Astrocyte (in vitro differentiated cells and primary cell): ENCODE data around the gene TGFB2. TPM values are rescaled to one million over a fixed set of nuclear protein-coding genes. Genes with fewer than 3 reads are reported as not detected.

Experiments used
- DNase-seq: peaks from one replicate; pipeline ENCODE4 v3.0.0-alpha.2; 2010; ENCODE audit warnings: low read depth
- FAIRE-seq: peaks from 2 replicates; lab custom pipeline; 2011; peaks lifted over from hg19 to GRCh38; lab: Jason Lieb, UNC
- H2AFZ ChIP-seq: 2 replicates; pipeline ENCODE4 v1.6.0; 2012; ENCODE audit warnings: low read depth, low read length, inconsistent platforms
- H3K27ac ChIP-seq: 2 replicates; pipeline ENCODE4 v1.5.1; 2011; ENCODE audit warnings: low read depth, low read length, inconsistent platforms
- H3K27me3 ChIP-seq: 2 replicates; pipeline ENCODE4 v1.6.0; 2011; ENCODE audit warnings: low read length, inconsistent platforms; ENCODE audit not compliant: insufficient read depth
- H3K36me3 ChIP-seq: 2 replicates; pipeline ENCODE4 v1.5.1; 2011; ENCODE audit warnings: low read length, inconsistent platforms; ENCODE audit not compliant: insufficient read depth
- H3K4me1 ChIP-seq: 2 replicates; pipeline ENCODE4 v1.5.1; 2011; ENCODE audit warnings: low read length, inconsistent platforms; ENCODE audit not compliant: insufficient read depth
- H3K4me2 ChIP-seq: 2 replicates; pipeline ENCODE4 v1.6.0; 2012; ENCODE audit warnings: low read length, inconsistent platforms
- H3K4me3 ChIP-seq: 2 replicates; pipeline ENCODE4 v1.5.1; 2011; ENCODE audit warnings: low read depth, mild to moderate bottlenecking, low read length, inconsistent platforms; ENCODE audit not compliant: insufficient read depth
- H3K79me2 ChIP-seq: 2 replicates; pipeline ENCODE4 v1.6.0; 2012; ENCODE audit warnings: mild to moderate bottlenecking, low read length, inconsistent platforms; ENCODE audit not compliant: insufficient read depth
- H3K9ac ChIP-seq: 2 replicates; pipeline ENCODE4 v1.6.0; 2012; ENCODE audit warnings: mild to moderate bottlenecking, low read length, inconsistent platforms
- H3K9me3 ChIP-seq: 2 replicates; pipeline ENCODE4 v1.5.1; 2012; ENCODE audit warnings: low read depth, mild to moderate bottlenecking, low read length, inconsistent platforms; ENCODE audit not compliant: insufficient read depth
- H4K20me1 ChIP-seq: 2 replicates; pipeline ENCODE4 v1.6.0; 2012; ENCODE audit warnings: low read length, inconsistent platforms; ENCODE audit not compliant: insufficient read depth
- H3K27ac Mint-ChIP-seq: one replicate; pipeline ENCODE4 v1.8.0; 2021; ENCODE audit warnings: mild to moderate bottlenecking, mixed read lengths; ENCODE audit not compliant: unreplicated experiment
- H3K27me3 Mint-ChIP-seq: one replicate; pipeline ENCODE4 v1.8.0; 2021; ENCODE audit warnings: low read depth, mixed read lengths; ENCODE audit not compliant: unreplicated experiment
- H3K36me3 Mint-ChIP-seq: one replicate; pipeline ENCODE4 v1.8.0; 2021; ENCODE audit warnings: low read depth, mixed read lengths; ENCODE audit not compliant: unreplicated experiment
- H3K4me1 Mint-ChIP-seq: one replicate; pipeline ENCODE4 v1.8.0; 2021; ENCODE audit warnings: low read depth, mixed read lengths; ENCODE audit not compliant: unreplicated experiment
- H3K4me3 Mint-ChIP-seq: one replicate; pipeline ENCODE4 v1.8.0; 2021; ENCODE audit warnings: mild to moderate bottlenecking, moderate library complexity, mixed read lengths; ENCODE audit not compliant: unreplicated experiment
- H3K9me3 Mint-ChIP-seq: one replicate; pipeline ENCODE4 v1.8.0; 2021; ENCODE audit warnings: mild to moderate bottlenecking, mixed read lengths; ENCODE audit not compliant: unreplicated experiment
- EZH2 ChIP-seq: IDR thresholded peaks from 2 replicates; pipeline ENCODE4 v1.6.1; 2012; ENCODE audit warnings: mild to moderate bottlenecking, low read length, inconsistent platforms; ENCODE audit not compliant: insufficient read depth
- total RNA-seq: library from RNA; stranded (reverse); gene quantifications from 2 replicates; pipeline ENCODE4 v1.2.1, GENCODE V29; 2021
- TF ChIP-seq, protein P1 (sequence below): IDR thresholded peaks from 2 replicates; pipeline ENCODE4 v1.5.1; 2011; ENCODE audit warnings: low read depth, mild to moderate bottlenecking, inconsistent platforms, low read length, moderate library complexity; ENCODE audit not compliant: insufficient read depth

The TGFB2 gene
- total RNA-seq, 1 donor from 2014 or later: 330 TPM

DNA sequence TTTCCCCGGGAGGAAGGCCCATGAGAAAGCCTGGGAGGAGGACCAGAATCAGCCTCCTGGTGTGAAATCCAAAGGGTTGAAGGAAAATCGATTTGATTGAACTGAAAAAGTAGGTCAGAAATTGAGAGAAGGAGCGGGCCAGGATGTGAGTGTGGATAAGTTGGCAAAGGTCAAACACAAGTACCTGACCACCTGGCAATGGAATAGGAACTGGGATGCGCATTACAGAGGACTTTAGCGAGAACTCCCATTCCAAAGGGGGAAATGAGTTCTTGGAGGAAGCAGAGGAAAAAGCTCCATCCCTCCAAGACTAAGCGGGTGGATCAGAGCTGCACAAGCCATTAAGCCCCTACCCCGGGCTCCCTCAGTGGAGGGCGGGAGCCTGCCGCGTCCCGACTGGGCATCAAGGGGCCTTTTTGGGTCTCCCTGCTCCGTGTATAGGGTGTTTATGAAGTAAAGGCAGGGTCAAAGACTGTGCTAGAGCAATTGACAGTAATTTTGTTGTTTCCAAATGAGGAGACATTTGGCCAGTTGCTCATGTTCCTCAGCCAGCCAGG lies 56.4 kb downstream of the TGFB2 start:
- H3K4me1 Mint-ChIP-seq: peaks cover 46% of the 10 kb centered on the region
- H3K27ac ChIP-seq: no peak overlapping the region
- peaks cover 87% of the 10 kb centered on the region for H3K79me2 ChIP-seq
- H3K36me3 Mint-ChIP-seq: peaks cover 46% of the 10 kb centered on the region
- H3K9me3 ChIP-seq: no peaks in the 10 kb centered on the region
- no peak overlapping the region for H3K27ac Mint-ChIP-seq
- H3K9me3 Mint-ChIP-seq: peaks cover 6% of the 10 kb centered on the region
- FAIRE-seq: no peak
- H2AFZ ChIP-seq: no peak overlapping the region
- no peak for DNase-seq
- H3K4me1 ChIP-seq: peaks cover 14% of the 10 kb centered on the region
- no peak overlapping the region for H3K4me3 ChIP-seq
- H3K36me3 ChIP-seq: peaks cover 18% of the 10 kb centered on the region
- H3K4me3 Mint-ChIP-seq: no peak overlapping the region
- H3K4me2 ChIP-seq: no peak overlapping the region
- no peak overlapping the region for H3K9ac ChIP-seq
- peaks cover 78% of the 10 kb centered on the region for H4K20me1 ChIP-seq
- H3K27me3 Mint-ChIP-seq: no peaks in the 10 kb centered on the region
- no peak for TF ChIP-seq EZH2
- TF ChIP-seq, protein P1, sequence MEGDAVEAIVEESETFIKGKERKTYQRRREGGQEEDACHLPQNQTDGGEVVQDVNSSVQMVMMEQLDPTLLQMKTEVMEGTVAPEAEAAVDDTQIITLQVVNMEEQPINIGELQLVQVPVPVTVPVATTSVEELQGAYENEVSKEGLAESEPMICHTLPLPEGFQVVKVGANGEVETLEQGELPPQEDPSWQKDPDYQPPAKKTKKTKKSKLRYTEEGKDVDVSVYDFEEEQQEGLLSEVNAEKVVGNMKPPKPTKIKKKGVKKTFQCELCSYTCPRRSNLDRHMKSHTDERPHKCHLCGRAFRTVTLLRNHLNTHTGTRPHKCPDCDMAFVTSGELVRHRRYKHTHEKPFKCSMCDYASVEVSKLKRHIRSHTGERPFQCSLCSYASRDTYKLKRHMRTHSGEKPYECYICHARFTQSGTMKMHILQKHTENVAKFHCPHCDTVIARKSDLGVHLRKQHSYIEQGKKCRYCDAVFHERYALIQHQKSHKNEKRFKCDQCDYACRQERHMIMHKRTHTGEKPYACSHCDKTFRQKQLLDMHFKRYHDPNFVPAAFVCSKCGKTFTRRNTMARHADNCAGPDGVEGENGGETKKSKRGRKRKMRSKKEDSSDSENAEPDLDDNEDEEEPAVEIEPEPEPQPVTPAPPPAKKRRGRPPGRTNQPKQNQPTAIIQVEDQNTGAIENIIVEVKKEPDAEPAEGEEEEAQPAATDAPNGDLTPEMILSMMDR: no peak
- no peaks in the 10 kb centered on the region for H3K27me3 ChIP-seq

DNA sequence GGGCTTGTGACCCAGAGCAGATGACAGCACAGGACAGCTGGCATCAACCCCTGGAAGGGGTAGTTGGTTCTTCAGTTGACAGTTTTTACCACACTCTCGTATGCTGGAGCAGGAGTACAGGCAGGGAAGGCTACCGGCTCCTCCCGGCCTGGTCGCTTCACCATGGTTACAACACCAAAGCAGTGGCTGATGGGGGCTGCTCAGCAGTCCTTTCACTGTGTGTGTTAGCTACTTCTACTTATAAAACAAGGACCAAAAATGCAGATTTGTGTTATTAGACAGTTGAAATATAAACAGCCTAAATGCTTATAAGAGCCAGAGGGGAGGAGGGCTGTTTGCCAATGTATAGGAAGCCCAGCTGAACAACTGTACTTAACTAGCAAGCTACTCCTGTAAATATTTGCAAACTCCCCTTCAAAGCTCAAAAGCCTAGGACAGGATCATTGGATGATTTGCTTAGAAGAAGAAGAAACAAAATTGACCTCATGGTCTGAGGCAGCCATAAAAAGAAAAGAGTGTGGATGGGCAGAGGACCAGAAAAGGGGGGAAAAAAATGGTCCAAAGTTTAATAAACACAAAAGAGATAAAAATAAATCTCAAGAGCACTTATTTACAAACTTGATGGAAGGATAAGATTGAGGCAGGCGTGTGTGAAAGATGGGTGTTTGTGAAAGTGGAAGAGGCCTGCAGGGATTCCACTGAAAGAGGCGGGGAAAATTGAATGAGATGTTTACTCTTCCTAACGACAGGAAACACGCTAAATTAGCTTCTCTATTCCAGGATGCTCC lies 57.1 kb downstream of the TGFB2 start:
- no peak overlapping the region for H3K4me2 ChIP-seq
- no peaks in the 10 kb centered on the region for H3K27me3 ChIP-seq
- no peak overlapping the region for H3K27ac ChIP-seq
- Mint-ChIP-seq H3K4me1 (peaks cover 44% of the 10 kb centered on the region), H3K27me3 (no peaks in the 10 kb centered on the region), H3K36me3 (peaks cover 48% of the 10 kb centered on the region), H3K4me3 (no peak overlapping the region), H3K9me3 (peaks cover 6% of the 10 kb centered on the region), H3K27ac (no peak overlapping the region)
- FAIRE-seq (no peak), DNase-seq (peak; percentile 20)
- no peak overlapping the region for H3K9ac ChIP-seq
- H3K36me3 ChIP-seq: peaks cover 20% of the 10 kb centered on the region
- H3K4me3 ChIP-seq: no peak overlapping the region
- H2AFZ ChIP-seq: no peak overlapping the region
- TF ChIP-seq, protein P1: no peak
- no peak for TF ChIP-seq EZH2
- H3K79me2 ChIP-seq: peaks cover 88% of the 10 kb centered on the region
- no peaks in the 10 kb centered on the region for H3K9me3 ChIP-seq
- H4K20me1 ChIP-seq: peaks cover 77% of the 10 kb centered on the region
- peaks cover 14% of the 10 kb centered on the region for H3K4me1 ChIP-seq

DNA sequence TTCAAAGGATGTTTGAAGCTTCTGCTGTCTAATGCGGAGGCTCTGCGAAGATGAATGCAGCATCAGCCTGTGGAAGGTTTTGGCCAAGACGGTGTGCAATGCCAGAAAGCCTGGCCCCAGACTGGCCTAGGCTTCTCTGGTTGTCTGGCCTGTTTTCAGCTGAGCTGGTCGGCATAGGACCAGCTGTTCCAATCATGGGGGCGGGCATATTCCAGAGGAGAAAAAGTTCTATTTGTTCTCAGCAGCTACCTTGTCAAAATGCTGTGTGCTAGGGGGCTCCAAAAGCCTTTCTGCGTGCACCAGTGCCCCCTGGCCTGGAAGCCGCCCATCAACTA lies 57.6 kb downstream of the TGFB2 start:
- no peak overlapping the region for H2AFZ ChIP-seq
- no peak overlapping the region for H3K9ac ChIP-seq
- H3K4me2 ChIP-seq: no peak overlapping the region
- peaks cover 11% of the 10 kb centered on the region for H3K4me1 ChIP-seq
- no peaks in the 10 kb centered on the region for H3K9me3 ChIP-seq
- Mint-ChIP-seq H3K9me3 (peaks cover 6% of the 10 kb centered on the region), H3K27ac (no peak overlapping the region), H3K36me3 (peaks cover 53% of the 10 kb centered on the region), H3K4me1 (peaks cover 40% of the 10 kb centered on the region), H3K4me3 (no peak overlapping the region), H3K27me3 (no peaks in the 10 kb centered on the region)
- peaks cover 20% of the 10 kb centered on the region for H3K36me3 ChIP-seq
- H3K79me2 ChIP-seq: peaks cover 89% of the 10 kb centered on the region
- no peak overlapping the region for H3K27ac ChIP-seq
- H3K27me3 ChIP-seq: no peaks in the 10 kb centered on the region
- peaks cover 73% of the 10 kb centered on the region for H4K20me1 ChIP-seq
- TF ChIP-seq, protein P1: no peak
- no peak for TF ChIP-seq EZH2
- FAIRE-seq: no peak
- no peak for DNase-seq
- no peak overlapping the region for H3K4me3 ChIP-seq
